Raji (cell line): ENCODE measurements around the gene TNFRSF8.
A peak's percentile ranks its signal among the peaks of the same experiment; 100 is the strongest.

ENCODE experiments used
- POLR2A ChIP-seq: IDR thresholded peaks from 2 replicates; pipeline ENCODE4 v1.6.1; 2011; ENCODE audit warnings: low read depth, low read length, control low read depth; ENCODE audit not compliant: insufficient read depth

Gene TNFRSF8

DNA sequence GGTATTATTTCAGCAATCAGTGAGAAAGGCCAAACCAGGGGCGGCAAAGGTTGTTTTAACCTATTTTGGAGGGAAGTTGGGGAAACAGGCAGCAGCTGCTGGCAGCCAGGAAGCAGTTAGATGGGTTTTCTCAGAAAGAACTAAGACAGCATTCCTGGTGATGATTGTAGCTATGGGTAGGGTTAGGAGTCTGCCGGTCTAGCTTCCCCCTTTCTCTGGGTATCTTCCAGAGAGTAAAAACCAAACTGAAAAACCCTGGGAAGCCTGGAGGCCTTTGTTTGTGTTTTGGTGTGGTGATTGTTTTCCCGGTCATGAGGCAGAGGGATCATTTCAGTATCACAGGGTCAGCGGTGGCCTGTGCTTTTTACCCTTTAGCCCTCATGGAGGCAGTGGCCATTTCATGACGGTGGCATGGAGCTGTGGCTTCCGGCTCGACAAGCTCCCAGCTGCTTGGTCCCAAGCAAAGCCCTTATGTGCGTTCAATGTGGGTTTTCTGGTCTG is 84.1 kb downstream of the TNFRSF8 start:
- TF ChIP-seq POLR2A = no peak

DNA sequence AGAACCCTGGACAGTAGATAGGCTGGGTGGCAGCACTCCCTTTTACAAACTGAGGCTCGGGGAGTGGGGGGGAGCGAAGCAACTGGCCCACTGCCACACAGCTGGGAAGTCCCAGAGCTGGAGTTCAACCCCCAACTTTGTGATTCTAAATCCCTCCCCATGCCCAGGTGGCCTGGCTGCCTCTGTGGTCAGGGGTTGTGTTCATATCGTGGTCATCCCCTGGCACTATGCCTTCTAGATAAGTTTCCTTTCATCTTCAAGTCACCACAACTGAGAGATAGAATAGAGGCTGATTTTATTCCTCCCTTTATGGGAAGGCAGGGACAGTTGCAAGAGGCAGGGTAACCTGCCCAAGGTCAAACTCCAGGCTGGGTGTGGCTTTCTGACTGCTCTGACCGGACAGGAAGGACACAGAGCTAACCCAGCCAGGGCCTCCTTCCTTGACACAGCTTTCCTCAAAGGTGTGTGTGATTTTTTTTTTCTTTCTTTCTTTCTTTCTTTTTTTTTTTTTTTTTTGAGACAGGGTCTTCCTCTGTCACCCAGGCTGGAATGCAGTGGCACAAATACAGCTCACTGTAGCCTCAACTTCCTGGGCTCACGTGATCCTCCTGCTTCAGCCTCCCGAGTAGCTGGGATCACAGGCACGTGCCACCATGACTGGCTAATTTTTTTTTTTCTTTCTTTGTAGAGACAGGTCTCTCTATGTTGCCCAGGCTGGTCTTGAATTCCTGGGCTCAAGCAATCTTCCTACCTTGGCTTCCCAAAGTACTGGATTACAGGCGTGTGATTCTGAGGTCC is 85.3 kb downstream of the TNFRSF8 start:
- TF ChIP-seq POLR2A = no peak

DNA sequence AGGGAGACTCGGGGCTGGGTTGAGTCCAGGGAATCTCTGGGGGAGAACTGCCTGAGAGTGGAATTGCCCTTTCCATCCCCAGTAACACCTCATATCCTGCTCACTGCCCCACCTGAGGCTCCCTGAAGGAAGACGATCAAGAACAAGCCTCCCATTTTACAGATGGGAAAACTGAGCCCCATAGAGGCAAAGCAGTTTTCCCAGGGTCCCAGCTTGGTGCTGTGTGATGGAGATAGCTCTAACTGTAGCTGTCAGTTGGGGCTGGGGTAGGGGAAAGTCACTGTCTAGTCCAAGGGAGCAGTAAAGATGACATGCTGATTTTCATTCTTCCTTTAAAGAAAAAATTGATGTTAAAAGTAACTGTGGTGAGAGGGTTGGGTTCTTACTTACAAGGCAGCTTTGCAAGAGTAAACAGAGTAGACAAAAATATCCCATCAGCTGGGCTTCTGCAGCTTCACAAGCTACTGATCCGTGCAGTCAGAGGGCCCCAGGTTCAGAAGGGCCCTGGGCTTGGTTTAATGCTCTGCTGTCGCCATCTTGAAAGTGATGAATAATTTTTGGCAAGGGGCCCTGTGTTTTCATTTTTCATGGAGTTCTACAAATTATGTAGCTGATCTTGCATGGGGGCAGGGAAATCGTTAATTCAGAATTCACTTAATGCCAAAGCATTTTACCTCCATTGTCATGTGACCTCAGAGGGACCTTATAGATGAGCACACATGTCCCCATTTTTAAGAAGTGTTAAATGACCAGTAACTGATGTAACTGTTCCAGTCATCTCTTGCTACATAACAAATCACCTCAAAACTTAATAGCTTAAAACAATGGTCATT is 86.1 kb downstream of the TNFRSF8 start:
- TF ChIP-seq POLR2A = 0 out of 2 replicates have a peak, but pooled peaks have one; percentile 20

DNA sequence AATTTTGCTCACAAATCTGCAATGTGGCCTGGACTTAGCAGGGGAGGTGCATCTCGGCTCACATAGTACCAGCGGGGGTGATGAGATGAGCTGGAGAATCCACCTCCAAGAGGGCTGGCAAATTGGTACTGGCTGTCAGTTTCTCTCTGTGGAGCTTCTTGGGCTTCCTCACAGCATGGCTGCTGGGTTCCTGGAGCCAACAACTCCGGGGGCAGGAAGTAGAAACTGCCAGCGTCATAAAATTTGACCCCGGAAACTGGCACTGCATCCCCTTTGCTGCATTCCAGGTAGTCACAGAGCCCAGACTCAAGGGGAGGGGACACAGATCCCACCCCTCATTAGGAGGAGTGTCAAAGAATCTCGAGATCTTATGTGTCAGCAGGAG is 86.7 kb downstream of the TNFRSF8 start:
- no peak for TF ChIP-seq POLR2A

DNA sequence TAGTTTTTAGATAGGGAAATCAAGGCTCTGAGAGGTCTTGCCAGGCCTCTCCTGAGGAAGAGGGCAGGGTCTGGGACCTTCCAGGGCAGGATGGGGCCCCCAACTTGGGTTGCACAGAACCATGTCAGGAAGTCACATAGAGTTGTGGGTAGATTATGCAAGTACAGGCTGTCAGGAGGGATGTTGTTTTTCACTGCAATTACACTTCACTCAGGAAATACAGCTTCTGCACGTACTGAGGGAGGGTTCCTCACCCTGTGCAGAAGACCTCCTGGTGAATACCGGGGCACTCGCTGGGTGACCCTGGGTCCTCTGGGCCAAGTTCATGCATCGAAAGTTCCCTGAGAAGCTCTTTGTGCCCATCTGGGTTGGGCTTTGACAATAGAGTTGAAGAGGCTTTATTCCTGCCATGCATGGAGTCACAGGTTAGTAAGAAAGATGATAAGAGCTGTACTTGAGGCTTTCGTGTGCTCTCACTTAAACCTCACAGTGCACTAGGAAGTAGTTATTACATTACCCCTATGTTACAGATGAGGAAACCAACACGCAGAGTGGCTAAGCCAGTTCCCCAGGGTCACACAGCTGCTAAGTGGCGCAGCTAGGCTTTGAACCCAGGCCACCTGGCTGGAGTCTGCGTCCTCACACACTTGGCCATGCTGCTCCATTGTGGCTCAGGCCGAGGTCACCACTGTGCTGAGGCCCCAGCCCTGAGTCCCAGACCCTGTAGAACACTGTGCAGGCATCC is 87.5 kb downstream of the TNFRSF8 start:
- no peak for TF ChIP-seq POLR2A

DNA sequence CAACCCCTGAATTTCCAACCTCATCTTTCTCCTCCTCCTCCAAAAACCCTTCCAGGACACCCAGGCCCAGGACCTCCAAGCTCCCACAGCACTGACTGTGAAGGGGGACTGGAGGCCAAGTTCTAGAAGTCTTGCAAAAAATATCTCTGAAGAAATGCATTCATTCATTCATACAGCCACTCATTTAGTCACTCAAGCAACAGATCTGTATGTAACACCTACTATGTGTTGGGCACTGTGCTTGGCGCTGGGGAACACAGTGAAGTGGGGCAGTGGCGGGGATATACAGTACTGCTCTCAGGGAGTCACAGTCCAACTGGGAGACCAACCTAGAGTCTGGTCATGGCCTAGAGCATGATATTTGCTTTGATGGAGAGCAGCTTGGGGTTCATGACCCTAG is 88.4 kb downstream of the TNFRSF8 start:
- no peak for TF ChIP-seq POLR2A

DNA sequence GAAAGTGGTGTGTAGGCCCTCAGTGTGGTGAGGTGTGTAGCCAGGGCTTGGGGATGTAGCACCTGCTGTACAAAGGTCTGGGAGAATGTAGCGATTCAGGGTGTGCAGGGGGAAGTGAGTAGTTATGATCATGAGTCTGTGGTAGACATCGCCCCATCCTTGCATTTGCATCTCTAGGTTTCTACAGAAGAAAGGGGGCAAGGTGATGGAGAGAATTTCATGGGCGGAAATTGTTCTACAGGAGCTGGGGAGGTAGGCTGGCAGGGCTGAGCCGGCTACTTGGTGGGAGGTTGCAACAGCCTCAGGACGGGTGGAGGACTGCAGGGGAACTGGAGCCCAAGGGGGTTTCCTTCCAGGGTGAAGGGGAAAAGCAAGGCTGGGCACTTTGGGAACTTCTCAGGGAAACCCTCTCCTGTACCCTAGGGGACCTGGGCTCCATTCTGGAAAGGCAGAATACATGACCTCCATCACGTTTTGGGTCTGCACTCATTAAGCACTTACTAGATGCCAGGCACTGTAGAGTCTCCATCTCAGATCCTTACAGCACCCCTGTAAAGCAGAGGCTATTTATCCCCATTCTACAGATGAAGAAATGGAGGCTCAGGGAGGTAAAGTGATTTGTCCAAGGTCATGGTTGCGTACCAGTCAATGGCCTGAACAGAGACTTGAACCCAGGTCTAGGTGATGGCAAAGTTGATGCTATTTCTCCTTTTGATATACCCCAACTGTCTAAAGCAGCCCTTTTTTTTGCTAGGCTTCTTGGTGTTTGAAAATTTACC is 89.2 kb downstream of the TNFRSF8 start:
- peak; percentile 62 for TF ChIP-seq POLR2A

DNA sequence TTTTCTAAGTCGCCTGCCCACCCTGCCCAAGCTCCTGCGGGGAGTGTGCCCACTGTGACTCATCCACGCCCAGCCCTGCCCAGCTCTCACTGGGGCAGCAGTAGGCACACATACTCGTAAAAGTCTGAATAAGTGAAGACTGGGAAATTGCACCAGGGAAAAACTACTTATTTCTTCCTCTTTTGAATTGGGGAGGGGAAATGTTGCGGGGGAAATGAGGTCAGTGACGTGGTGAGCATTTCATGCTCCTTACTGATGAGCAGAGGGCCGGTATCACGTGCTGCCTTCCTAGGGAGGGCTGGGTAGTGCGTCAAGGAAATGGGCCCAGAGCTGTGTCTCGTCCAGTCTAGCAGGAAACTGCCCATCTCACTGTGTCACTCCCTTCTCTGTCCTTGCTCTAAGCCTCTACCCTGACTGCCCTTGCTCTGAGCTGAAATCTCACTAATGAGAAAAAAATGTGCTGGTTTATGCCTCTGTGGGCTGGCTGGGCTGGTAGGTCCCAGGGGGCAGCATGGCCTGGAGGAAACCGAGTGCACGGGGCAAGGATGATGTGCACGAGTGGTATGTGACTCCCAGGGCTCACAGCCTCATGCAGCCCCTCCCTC is 90.2 kb downstream of the TNFRSF8 start:
- TF ChIP-seq POLR2A = peak; percentile 67; the same call in 1 of the 2 replicates

DNA sequence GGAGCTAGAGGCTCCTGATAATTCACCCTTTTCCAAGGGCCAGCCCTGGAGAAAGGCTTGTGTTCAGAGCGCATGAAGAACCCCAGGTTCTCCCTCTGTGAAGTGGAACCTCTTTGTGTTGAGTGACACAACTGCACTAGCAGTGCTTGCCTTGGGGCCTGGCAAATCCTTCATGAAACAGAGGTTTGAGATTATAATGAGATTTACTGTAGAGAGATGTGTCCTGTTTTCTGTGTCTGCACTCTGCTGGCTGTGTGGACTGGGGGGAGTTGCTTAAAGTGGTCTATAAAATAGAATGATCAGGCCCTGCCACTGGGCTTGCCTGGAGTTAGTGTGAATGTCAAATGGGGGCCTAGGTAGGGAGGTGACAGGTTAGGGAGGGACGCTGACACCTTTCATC is 92.2 kb downstream of the TNFRSF8 start:
- TF ChIP-seq POLR2A = no peak

DNA sequence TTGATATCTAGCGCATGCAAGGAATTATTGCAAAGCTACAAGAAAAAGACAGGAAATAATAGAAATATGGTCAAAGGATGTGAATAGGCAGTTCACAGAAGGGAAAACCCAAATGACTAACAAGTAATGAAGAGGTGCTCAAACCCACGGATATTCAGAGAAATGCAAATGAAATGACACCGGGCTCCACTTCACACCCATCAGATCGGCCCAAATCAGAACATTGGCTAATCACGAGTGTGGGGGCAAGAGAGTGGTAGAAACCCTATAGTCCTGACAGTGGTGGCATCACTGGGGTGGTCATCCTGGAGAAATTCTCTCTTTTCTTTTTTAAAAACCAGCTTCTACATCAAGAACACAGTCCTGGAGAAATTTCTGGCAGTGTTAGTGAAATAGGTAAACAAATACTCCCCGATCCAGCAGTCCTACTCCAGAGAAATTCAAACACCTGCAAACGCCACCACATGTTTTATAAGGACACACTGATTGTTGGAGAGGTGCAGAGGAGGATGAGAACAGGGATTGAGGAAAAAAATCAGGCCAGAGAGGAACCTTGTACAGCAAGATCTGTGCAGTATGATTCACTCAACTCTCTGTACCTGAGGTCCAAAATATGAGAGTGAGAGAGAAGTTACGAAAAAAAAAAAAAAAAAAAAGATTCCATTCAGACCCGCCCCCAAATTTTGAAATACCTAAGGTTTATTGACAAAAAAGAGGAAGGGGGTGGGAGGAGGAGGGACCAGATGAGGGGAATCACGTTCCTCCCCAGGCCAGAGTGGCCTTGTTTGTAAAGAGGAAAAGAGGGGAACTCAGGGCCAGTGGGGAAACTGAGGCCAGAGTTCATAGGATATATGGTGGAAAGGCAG is 94.5 kb downstream of the TNFRSF8 start:
- no peak for TF ChIP-seq POLR2A

DNA sequence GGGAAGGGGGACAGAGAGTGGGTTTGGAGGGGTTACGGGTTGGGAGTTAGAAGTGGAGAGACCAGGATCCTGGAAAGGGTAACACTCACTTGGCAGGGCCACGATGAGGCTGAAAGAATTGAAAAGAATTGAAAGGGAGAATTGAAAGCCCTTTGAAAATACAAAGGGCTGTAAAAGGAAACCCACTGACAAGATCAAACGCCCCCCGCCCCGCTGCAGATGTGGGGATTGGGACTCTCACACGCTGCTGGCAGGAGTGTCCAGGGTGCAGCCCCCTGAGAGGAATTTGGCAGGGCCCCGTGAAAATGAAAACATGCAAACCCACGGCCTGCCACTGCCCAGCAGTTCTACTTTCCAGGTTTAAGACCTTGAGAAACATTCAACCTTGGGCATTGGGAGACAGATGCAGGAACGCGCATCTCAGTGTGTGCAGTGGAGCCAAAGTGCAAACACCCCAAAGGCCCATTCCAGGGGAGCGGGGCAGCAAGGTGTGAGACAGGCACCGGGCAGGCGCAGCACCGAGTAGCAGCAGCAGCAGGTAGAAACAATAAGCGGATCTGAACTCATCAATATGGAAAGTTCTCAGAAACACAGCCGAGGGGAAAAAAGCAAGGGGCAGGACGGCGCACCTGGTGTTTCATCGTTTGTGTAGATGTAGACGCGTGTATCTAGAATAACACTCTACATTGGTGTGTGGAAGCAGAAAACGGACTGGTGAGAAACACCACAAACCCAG is 95.4 kb downstream of the TNFRSF8 start:
- TF ChIP-seq POLR2A = no peak

DNA sequence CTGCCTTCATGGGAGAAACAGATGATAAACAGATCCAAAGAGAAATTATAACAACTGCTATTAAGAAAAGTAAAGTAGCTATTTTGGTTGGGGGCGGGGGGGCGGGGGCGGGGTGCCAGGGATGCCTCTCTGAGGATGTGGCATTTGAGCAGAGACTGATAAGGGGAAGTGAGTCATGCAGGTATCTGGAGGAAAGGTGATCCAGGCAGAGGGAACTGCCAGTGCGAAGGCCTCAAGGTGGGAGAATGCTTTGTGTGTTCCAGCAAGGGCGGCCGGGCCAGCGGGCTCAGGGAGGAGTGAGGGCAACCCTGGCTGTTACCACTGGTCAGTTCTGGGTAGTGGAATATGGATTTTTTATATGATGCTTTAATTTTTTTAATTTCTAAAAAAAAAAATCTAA is 96.7 kb downstream of the TNFRSF8 start:
- TF ChIP-seq POLR2A = no peak

DNA sequence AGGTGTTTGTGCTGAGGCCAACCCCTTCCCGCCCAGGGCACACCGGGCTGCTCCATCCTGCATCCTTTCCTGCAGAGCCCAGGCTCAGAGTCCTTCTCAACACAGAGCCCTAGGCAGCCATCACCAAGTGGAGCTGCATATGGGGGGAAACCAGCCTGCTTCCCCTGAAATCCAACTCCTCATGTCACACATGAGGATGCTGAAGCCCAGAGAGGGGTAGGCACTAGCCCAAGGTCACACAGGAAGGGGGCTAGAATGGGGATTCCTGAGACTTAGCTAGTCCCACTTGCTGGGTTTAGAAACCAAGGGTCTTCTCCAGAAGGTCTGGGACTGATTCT is 98.2 kb downstream of the TNFRSF8 start:
- TF ChIP-seq POLR2A = no peak
